NCI-H187 treated with DMSO at 0.1 percent for 48 hours (cell line): ENCODE data around the gene WFS1.

Experiments used
- DNase-seq: peaks from one replicate; lab custom pipeline; 2025; lab: John Stamatoyannopoulos, UW

The WFS1 gene

DNA sequence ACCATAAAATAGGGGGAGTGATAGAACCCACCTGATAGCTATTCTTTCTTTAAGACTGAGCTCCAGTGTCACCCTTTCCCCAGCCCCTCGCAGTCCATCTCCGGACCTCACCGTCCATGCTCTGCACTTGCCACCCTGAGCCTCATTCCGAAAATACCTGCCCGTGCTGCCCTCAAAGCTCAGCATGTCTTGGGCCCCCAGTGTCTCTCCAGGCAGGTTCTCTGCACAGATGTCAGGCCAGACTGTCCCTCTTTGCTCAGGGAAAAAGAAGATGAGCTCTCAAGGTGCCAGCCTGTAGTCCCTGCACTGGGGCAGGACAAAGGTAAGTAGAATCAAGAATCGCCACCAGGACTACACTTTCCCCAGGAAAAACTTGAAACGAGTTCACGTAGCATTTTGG is 9.8 kb upstream of the WFS1 start:
- DNase-seq, result no peak

DNA sequence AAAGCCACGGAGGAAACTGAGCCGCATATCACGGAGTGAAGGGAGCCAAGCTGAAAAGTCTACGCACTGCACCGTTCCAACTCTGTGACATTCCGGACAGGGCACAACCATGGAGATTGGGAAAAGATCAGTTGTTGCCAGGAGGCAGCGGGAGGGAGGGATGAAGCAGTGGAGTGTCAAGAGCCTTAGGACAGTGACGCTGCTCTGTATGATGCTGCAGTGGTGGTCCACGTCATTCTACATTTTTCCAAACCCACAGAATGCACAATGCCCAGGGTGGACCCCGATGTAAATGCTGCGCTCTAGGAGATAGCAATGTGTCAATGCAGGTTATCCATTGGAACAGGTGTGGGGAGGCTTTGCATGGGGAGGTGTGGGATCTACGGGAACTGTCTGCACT is 7.5 kb upstream of the WFS1 start:
- no peak for DNase-seq

GRCh38 chr4:6262847-6263487 is 6.7 kb upstream of the WFS1 start:
- no peak for DNase-seq

DNA sequence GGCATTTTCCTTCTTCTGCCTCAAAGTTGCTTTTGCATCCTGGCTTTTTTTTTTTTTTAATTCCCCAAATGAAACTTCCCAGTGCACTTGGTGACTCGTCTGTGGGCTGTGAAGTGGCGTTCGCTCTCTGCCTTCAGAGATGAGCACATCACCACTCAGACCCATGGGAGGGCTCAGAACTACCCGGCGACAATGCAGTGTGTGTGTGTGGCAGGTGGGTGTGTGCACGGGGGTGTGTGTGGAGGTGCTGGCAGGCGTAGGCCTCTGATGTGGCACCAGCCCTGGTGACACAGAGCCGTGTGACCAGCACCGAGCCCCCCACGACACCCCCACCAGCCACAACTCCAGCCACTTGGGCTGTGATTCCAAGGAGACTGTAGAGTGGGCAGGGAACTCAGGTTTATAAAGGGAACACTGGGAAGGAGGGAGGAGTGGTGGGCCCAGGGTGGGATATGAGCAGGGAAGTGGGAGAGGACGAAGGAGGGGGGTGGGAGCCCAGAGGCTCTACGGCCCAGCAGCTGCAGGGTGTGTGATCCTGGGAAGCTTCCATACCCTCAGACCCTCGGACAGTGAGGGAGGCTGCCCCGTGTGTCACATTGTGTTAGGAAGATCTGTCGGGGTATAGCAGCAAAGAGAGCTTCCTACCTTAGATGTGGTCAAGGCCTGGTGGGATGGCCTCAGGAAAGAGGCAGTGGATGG is 6.0 kb upstream of the WFS1 start:
- no peak for DNase-seq

GRCh38 chr4:6264225-6264540 is 5.5 kb upstream of the WFS1 start:
- no peak for DNase-seq

DNA sequence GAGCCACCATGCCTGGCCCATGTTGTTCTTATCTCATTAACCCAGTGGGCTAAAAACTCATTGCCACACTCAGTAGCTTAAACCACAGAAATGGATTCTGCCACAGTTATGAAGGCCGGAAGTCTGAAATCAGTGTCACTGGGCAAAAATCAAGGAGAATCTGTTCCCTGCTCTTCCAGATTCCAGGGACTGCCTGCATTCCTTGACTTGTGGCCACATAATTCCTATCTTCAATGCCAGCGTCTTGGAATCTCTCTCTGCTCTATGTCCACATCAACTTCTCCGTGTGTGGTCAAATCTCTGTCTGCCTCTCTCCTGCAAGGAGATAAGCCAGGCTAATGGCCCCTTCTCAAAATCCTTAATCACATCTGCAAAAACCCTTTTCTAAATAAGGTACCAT is 4.1 kb upstream of the WFS1 start:
- no peak for DNase-seq

DNA sequence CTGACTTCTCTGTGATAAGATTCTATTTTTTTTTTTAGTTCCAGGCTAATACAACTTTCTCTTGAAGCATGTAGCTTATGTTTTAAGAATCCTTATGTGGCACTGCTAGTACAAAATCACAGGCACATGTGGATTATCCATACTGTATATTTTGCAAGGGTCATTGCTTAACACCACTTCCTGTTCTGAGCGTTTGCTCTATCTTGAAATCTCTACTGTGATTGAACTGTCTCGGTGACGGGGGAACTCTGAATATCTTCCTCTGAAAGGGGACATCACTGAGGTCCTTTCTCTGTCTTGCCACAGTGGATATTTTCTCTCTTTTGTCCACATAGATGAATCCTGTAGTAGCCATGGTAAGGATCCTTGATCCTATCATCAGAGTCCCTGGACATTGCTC is 2.1 kb upstream of the WFS1 start:
- DNase-seq, result no peak

DNA sequence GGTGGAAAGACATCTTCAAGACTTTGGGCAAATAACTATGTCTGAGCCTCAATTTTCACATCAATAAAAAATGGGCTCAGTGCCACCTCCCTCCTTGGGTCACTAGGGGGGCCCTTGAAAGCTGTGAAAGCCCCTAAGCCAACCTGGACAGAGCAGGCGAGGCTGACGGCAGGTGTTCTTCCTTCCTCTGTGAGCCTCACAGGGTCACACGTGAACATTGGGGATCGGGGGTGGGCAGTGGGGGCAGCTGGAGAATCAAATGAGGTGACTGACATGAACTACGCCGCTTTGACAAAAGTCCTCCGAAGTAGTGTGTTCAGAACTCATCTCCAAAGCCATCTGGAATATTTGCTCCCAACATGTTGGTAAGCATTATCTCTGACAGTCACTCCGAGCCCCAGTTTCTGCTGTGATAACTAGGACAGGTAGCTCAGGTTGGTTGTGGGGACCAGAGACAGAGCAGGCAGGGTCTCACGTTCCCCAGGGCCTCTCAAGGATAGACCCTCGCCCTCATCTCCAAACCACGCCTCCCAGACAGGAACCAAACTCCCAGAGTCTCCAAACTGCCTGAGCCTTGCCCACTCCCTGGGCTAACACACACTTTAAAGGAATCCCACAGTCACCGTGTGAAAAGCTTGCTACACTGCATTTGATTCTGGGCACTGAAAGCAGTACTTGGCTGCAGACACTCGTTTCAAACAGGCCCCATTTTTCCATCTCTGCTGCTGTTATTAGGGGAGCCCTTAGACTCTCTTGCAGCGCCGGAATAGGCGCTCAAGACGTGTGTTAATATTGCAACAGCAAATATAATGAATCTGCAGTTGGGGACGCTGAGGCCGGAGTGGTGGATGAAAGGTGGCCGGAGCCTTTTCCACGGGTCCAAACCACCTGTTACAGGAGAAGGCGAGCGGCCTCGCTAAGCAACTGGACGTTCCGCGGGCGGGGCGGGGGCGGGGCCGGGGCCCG is 717 bp upstream of the WFS1 start:
- DNase-seq, result no peak

DNA sequence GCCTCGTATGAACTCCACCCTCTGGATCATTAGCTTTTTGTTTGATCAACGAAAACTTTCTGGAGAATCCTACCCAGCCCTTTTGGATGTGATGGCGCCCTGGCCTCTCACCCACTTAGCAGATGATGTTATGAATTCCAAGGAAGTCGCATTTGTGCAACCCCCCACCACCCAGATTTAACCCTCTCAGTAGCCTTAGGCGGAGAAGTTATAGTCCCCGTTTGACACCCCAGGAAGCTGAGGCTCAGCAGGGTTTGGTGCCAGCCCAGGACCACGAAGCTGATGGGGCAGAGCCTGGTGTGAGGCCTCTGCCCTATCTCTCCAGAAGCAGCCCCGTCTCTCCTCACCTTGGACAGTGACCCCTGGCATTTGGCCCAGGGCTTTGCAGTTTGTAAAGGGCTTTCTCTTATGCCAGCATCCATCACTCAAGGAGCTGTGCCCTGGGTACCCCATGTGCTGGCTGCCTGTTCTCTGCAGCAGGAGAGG is 1.0 kb downstream of the WFS1 start:
- no peak for DNase-seq

- DNase-seq, result no peak
Observed at GRCh38 chr4:6271206-6271605, 1.6 kb downstream of the WFS1 start.

DNA sequence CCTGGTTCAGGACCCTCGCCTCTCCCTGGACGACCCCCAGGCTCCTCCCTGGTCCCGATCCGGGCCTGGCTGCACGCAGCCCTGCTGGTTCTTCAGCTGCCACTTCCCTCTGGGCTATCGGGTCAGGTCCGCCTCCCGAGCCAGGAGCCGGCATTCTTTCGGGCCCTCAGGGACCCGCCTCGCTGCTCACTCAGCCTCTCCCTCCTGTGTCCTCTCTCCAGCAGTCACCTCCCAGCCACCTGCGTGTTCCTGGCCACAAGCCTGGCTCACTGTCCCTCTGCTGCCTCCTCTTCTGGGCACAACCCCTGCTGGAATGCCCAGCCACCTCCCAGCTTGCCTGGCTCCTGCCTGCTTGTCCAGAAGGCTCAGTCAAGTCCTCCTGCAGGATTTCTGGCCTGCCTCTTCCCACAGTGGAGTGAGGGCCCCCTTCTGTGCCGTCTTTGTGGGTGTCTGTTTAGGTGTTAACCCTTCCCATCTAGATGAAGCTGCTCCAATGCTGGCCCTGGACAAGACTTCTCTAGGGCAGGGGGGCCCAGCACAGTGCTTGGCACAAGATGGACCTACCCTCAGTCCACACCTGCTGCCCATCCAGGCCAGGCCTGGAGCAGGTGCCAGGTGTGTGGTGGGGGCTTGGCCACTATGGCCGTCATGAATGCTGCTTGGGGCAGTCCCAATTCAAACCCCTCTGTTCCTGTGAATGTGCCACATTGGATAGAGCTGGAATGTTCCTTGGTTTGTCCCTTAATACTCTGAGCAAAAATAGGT is 2.2 kb downstream of the WFS1 start:
- DNase-seq, result no peak

DNA sequence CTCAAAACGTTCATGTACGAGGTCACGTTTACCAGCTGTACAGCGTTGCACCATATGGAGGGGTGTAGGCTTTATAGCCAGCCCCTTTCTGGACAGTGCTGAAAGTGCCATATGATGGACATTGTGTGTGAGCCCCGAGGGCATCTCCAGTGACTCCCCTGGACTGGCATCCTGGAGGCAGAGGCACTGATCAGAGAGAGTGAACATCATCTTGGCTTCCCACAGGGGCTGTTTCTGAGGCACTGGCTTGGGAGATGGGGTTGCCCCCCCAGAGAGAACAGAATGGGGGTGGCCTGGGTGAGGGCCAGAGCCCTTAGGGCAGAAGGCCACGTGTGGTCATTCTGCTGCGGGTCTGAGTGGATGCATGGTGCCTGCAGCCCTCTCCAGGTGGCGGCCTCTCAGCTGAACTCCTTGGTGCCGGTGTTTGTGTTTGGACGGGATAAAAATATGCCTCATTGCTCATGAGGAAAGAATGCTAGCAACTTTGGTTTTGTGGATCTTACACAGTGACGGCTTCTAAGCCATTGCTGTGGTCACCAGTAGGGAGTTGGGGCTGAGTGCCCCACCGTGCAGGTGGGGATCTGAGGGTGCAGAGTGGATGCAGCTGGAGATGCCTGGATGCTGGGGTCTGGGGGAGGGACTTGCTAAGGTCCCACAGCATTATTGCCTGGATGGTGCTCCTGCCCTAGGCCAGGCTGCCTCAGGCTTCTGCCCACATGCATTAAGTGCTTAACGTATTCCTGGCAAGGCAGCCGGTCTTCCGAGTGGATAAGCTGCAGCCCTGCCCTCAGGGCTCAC is 3.4 kb downstream of the WFS1 start:
- no peak for DNase-seq

- DNase-seq, result no peak
Observed at GRCh38 chr4:6273661-6273990, 4.0 kb downstream of the WFS1 start.

DNA sequence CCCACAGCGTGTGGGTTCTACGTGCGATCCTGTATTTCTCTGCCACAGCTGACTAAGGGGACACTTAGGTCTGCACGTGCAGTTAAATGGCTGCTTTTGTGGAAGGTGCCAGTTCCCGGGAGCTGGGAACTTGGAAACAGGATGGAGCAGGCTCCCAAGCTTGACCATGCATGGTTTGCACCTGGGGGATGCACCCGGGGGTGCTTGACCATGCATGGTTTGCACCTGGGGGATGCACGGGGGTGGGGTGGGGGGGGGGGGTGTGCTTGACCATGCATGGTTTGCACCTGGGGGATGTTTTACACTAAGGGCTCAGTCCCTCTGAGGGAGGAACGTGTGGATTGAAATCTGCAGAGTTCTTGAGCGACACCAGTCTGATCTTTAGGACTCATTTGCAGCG is 5.7 kb downstream of the WFS1 start:
- no peak for DNase-seq

GRCh38 chr4:6275898-6276806 is 6.5 kb downstream of the WFS1 start:
- DNase-seq, result no peak

DNA sequence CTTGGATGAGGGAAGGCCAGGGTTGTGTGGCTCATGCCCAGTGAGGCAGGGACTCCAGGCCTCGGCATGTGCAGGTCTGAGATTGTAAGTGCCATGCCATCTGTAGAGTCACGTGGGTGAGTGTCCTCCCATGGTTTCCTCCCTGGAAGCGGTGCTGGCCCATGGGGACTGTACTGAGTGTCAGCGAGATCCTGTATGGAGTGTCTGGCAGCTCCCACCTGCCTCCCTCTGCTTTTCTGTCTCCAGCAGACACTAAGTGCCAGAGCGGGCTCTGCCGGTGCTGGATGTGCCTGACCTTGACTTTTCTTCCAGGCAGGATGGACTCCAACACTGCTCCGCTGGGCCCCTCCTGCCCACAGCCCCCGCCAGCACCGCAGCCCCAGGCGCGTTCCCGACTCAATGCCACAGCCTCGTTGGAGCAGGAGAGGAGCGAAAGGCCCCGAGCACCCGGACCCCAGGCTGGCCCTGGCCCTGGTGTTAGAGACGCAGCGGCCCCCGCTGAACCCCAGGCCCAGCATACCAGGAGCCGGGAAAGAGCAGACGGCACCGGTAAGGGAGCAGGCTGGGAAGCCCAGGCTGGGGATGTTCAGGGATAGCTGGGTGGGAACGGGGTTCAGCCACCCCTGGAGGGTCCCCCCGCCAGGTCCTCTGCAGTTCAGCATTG is 7.6 kb downstream of the WFS1 start:
- no peak for DNase-seq

- no peak for DNase-seq
Observed at GRCh38 chr4:6277935-6278800, 8.5 kb downstream of the WFS1 start.

GRCh38 chr4:6278801-6279197 is 9.1 kb downstream of the WFS1 start:
- DNase-seq, result no peak
